Liver (tissue), 2 donors: ENCODE measurements around the gene BIRC5.

Source experiments
- TF ChIP-seq, protein P1 (sequence below): IDR thresholded peaks from 2 replicates; pipeline ENCODE4 v1.6.1; 2016; ENCODE audit warnings: antibody characterized with exemption
- TF ChIP-seq, protein P2 (sequence below): fragments of 150-350 bp; IDR thresholded peaks from 2 replicates; pipeline ENCODE4 v1.5.1; 2017; ENCODE audit warnings: improper control_type of control experiment, low read depth, low read length; ENCODE audit not compliant: missing input control
- donor health status: healthy.

DNA sequence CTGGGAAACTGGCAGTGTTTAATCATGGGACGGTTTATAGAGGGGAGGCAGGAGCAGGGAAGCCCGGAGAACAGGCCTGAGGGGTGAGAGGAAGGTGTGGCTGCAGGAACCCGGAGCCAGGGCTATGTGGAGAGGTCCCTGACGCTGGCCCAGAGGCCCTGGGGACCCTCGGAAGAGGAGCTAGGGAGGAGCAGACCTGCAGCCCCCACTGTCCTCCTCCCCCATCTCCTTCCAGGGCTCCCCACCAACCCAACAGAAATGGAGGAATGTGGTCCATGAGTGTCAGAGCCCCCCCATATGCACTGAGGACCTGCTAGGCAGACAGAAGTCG lies 37.7 kb downstream of the BIRC5 start:
- TF ChIP-seq, protein P1, sequence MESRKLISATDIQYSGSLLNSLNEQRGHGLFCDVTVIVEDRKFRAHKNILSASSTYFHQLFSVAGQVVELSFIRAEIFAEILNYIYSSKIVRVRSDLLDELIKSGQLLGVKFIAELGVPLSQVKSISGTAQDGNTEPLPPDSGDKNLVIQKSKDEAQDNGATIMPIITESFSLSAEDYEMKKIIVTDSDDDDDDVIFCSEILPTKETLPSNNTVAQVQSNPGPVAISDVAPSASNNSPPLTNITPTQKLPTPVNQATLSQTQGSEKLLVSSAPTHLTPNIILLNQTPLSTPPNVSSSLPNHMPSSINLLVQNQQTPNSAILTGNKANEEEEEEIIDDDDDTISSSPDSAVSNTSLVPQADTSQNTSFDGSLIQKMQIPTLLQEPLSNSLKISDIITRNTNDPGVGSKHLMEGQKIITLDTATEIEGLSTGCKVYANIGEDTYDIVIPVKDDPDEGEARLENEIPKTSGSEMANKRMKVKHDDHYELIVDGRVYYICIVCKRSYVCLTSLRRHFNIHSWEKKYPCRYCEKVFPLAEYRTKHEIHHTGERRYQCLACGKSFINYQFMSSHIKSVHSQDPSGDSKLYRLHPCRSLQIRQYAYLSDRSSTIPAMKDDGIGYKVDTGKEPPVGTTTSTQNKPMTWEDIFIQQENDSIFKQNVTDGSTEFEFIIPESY: no peak
- TF ChIP-seq, protein P2, sequence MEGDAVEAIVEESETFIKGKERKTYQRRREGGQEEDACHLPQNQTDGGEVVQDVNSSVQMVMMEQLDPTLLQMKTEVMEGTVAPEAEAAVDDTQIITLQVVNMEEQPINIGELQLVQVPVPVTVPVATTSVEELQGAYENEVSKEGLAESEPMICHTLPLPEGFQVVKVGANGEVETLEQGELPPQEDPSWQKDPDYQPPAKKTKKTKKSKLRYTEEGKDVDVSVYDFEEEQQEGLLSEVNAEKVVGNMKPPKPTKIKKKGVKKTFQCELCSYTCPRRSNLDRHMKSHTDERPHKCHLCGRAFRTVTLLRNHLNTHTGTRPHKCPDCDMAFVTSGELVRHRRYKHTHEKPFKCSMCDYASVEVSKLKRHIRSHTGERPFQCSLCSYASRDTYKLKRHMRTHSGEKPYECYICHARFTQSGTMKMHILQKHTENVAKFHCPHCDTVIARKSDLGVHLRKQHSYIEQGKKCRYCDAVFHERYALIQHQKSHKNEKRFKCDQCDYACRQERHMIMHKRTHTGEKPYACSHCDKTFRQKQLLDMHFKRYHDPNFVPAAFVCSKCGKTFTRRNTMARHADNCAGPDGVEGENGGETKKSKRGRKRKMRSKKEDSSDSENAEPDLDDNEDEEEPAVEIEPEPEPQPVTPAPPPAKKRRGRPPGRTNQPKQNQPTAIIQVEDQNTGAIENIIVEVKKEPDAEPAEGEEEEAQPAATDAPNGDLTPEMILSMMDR: no peak
